Measurements from ENCODE around the gene PALLD.

Gene PALLD

DNA sequence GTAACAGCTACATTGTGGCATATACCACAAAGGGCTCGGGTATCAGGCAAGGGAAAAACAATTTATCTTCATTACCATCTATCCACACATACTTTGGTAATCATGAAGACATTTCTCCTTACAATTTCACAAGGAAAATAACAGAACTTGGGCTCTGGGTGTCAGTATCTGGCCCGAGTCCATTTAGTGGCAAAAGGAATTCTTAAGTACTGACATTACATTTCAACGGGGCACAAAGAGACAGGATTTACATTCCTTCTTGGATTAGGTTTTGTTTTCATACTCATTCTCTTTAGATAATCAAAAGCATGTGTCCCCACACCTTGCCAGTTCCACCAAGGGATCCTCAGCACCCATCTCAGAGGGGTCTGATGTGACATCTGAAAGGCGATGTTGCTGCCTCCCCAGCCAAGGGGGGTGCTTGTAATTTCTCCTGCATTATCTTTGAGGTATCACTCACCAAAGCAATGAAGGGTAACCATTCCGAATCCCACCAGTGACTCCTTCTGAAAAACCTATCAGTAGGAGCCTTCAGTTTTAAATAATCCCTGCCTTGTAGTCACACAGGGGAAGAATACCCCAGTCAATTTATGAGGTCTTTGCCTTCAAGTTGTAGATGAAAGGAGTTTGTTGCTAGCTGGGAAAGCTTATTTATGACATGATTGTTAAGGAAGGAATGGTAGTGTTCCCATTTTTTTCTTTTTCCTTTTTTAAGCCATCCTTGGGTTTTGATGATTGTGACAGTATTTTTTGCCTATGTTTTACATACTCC, 118.6 kb downstream of the PALLD start:
- Histone ChIP-seq H3K27ac (ENCODE audit: low read depth, low read length, poor library complexity, severe bottlenecking) (no peak overlapping the region), H3K9me2 (ENCODE audit: low read depth, low read length) (no peaks in the 10 kb centered on the region), H3K4me3 (ENCODE audit: low read depth, low read length, poor library complexity, severe bottlenecking) (no peak overlapping the region), H3F3A (ENCODE audit: insufficient read depth, low read length) (no peaks in the 10 kb centered on the region), H3K4me1 (ENCODE audit: insufficient read depth, low read length, severe bottlenecking) (no peaks in the 10 kb centered on the region), H3K36me3 (ENCODE audit: insufficient read depth, low read length) (no peaks in the 10 kb centered on the region), H4K20me1 (ENCODE audit: insufficient read depth, low read length) (no peaks in the 10 kb centered on the region), H3K4me2 (ENCODE audit: low read length) (no peak overlapping the region), H3K9ac (ENCODE audit: low read length) (no peak overlapping the region), H3K9me3 (ENCODE audit: low read length) (no peaks in the 10 kb centered on the region), H2AFZ (ENCODE audit: low read length) (no peak overlapping the region), H3K79me2 (ENCODE audit: insufficient read depth, low read length) (no peaks in the 10 kb centered on the region), H3K27me3 (ENCODE audit: insufficient read depth, low read length) (no peaks in the 10 kb centered on the region)
- TF ChIP-seq, protein P1, sequence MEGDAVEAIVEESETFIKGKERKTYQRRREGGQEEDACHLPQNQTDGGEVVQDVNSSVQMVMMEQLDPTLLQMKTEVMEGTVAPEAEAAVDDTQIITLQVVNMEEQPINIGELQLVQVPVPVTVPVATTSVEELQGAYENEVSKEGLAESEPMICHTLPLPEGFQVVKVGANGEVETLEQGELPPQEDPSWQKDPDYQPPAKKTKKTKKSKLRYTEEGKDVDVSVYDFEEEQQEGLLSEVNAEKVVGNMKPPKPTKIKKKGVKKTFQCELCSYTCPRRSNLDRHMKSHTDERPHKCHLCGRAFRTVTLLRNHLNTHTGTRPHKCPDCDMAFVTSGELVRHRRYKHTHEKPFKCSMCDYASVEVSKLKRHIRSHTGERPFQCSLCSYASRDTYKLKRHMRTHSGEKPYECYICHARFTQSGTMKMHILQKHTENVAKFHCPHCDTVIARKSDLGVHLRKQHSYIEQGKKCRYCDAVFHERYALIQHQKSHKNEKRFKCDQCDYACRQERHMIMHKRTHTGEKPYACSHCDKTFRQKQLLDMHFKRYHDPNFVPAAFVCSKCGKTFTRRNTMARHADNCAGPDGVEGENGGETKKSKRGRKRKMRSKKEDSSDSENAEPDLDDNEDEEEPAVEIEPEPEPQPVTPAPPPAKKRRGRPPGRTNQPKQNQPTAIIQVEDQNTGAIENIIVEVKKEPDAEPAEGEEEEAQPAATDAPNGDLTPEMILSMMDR (IDR thresholded peaks at IDR 0.05; ENCODE audit: low read length), result no peak
- no peak for TF ChIP-seq EZH2 (IDR thresholded peaks at IDR 0.05; ENCODE audit: borderline replicate concordance, low read length)

DNA sequence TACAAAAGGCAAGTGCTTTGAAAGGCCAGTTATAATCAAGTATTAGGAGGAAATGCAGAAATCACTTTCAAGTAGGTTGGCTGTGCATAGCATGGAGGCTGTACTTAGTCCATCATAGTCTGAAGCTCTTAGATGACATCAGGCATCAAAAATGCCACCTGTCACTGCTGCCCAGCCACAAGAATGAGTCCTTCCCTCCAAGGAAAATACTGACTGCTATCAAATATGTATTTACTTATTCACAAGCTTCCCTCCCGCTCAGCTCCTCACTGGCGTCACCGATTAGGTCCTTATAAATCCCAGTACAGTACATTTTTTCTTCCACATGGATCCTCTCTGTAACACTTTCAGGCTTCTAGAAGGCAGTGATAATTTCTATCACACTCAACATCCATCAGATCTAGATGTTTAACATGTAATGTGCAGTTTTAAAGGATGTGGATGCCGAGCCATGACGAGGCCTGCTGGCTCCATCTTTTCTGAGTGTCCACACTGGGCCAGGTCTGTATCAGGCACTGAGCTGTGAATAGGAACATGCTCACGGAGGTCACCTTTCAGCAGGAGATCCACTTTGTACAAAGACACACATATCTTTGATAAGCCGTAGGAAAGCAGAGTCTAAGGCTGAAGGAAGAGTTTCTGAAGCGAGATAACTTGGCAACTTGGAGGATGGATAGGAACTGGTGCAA, 121.9 kb downstream of the PALLD start:
- no peaks in the 10 kb centered on the region for H3K27me3 ChIP-seq (ENCODE audit: insufficient read depth, low read length)
- H3K27ac ChIP-seq (ENCODE audit: low read depth, low read length, poor library complexity, severe bottlenecking), result no peak overlapping the region
- H3K9ac ChIP-seq (ENCODE audit: low read length), result no peak overlapping the region
- TF ChIP-seq, protein P1 (IDR thresholded peaks at IDR 0.05; ENCODE audit: low read length), result no peak
- no peak for TF ChIP-seq EZH2 (IDR thresholded peaks at IDR 0.05; ENCODE audit: borderline replicate concordance, low read length)
- no peaks in the 10 kb centered on the region for H3K9me2 ChIP-seq (ENCODE audit: low read depth, low read length)
- no peaks in the 10 kb centered on the region for H3K9me3 ChIP-seq (ENCODE audit: low read length)
- H3K79me2 ChIP-seq (ENCODE audit: insufficient read depth, low read length), result no peaks in the 10 kb centered on the region
- no peaks in the 10 kb centered on the region for H3F3A ChIP-seq (ENCODE audit: insufficient read depth, low read length)
- H2AFZ ChIP-seq (ENCODE audit: low read length), result no peak overlapping the region
- H3K4me2 ChIP-seq (ENCODE audit: low read length), result no peak overlapping the region
- H3K4me1 ChIP-seq (ENCODE audit: insufficient read depth, low read length, severe bottlenecking), result no peaks in the 10 kb centered on the region
- H3K36me3 ChIP-seq (ENCODE audit: insufficient read depth, low read length), result no peaks in the 10 kb centered on the region
- no peak overlapping the region for H3K4me3 ChIP-seq (ENCODE audit: low read depth, low read length, poor library complexity, severe bottlenecking)
- H4K20me1 ChIP-seq (ENCODE audit: insufficient read depth, low read length), result no peaks in the 10 kb centered on the region

- no peak overlapping the region for H3K27ac ChIP-seq (ENCODE audit: low read depth, low read length, poor library complexity, severe bottlenecking)
- H3F3A ChIP-seq (ENCODE audit: insufficient read depth, low read length), result no peaks in the 10 kb centered on the region
- no peak overlapping the region for H3K4me3 ChIP-seq (ENCODE audit: low read depth, low read length, poor library complexity, severe bottlenecking)
- TF ChIP-seq EZH2 (IDR thresholded peaks at IDR 0.05; ENCODE audit: borderline replicate concordance, low read length), result no peak
- TF ChIP-seq, protein P1 (IDR thresholded peaks at IDR 0.05; ENCODE audit: low read length), result no peak
- H3K4me1 ChIP-seq (ENCODE audit: insufficient read depth, low read length, severe bottlenecking), result no peaks in the 10 kb centered on the region
- no peaks in the 10 kb centered on the region for H3K36me3 ChIP-seq (ENCODE audit: insufficient read depth, low read length)
- H3K4me2 ChIP-seq (ENCODE audit: low read length), result no peak overlapping the region
- no peaks in the 10 kb centered on the region for H3K27me3 ChIP-seq (ENCODE audit: insufficient read depth, low read length)
- no peaks in the 10 kb centered on the region for H3K79me2 ChIP-seq (ENCODE audit: insufficient read depth, low read length)
- H2AFZ ChIP-seq (ENCODE audit: low read length), result no peak overlapping the region
- no peak overlapping the region for H3K9ac ChIP-seq (ENCODE audit: low read length)
- H4K20me1 ChIP-seq (ENCODE audit: insufficient read depth, low read length), result no peaks in the 10 kb centered on the region
- H3K9me2 ChIP-seq (ENCODE audit: low read depth, low read length), result no peaks in the 10 kb centered on the region
- no peaks in the 10 kb centered on the region for H3K9me3 ChIP-seq (ENCODE audit: low read length)
Observed at GRCh38 chr4:168619266-168619631, 122.4 kb downstream of the PALLD start.
